ENCODE measurements around the gene CLSTN2. TPM values are rescaled to one million over a fixed set of nuclear protein-coding genes. Genes with fewer than 3 reads are reported as not detected.

Gene CLSTN2
- total RNA-seq, 1 donor from 2014 or later = 0.74 TPM

DNA sequence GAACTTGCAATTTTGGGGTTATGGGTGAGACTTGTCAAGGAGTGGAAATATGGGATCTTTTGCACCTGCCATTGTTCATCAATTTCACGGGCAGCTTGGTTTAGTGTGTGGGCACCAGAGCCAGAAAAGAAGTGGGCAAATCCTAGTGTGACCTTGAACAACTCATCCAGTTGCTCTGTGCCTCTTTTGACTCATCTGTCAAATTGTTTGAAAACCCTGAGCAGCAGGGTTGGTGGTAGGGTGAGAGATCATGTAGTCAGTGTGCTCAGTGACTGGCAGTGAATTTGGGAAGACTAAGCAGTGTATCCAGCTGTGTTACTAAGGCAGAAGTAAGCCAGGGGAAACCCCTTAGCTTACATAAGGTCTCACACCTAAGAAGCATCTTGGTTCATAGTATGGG, 449.9 kb downstream of the CLSTN2 start:
- TF ChIP-seq, protein P1, sequence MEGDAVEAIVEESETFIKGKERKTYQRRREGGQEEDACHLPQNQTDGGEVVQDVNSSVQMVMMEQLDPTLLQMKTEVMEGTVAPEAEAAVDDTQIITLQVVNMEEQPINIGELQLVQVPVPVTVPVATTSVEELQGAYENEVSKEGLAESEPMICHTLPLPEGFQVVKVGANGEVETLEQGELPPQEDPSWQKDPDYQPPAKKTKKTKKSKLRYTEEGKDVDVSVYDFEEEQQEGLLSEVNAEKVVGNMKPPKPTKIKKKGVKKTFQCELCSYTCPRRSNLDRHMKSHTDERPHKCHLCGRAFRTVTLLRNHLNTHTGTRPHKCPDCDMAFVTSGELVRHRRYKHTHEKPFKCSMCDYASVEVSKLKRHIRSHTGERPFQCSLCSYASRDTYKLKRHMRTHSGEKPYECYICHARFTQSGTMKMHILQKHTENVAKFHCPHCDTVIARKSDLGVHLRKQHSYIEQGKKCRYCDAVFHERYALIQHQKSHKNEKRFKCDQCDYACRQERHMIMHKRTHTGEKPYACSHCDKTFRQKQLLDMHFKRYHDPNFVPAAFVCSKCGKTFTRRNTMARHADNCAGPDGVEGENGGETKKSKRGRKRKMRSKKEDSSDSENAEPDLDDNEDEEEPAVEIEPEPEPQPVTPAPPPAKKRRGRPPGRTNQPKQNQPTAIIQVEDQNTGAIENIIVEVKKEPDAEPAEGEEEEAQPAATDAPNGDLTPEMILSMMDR (IDR thresholded peaks at IDR 0.05; ENCODE audit: unreplicated experiment) = no peak
- no peaks in the 10 kb centered on the region for H3K36me3 Mint-ChIP-seq (ENCODE audit: low read depth, unreplicated experiment)
- DNase-seq (ENCODE audit: low spot score) = no peak
- H3K4me3 Mint-ChIP-seq (ENCODE audit: unreplicated experiment) = no peak overlapping the region
- H3K27me3 Mint-ChIP-seq (ENCODE audit: unreplicated experiment) = no peaks in the 10 kb centered on the region
- H3K9me3 Mint-ChIP-seq (ENCODE audit: unreplicated experiment) = no peaks in the 10 kb centered on the region
- no peak overlapping the region for H3K27ac Mint-ChIP-seq (ENCODE audit: unreplicated experiment)
- H3K4me1 Mint-ChIP-seq (ENCODE audit: unreplicated experiment) = no peaks in the 10 kb centered on the region

DNA sequence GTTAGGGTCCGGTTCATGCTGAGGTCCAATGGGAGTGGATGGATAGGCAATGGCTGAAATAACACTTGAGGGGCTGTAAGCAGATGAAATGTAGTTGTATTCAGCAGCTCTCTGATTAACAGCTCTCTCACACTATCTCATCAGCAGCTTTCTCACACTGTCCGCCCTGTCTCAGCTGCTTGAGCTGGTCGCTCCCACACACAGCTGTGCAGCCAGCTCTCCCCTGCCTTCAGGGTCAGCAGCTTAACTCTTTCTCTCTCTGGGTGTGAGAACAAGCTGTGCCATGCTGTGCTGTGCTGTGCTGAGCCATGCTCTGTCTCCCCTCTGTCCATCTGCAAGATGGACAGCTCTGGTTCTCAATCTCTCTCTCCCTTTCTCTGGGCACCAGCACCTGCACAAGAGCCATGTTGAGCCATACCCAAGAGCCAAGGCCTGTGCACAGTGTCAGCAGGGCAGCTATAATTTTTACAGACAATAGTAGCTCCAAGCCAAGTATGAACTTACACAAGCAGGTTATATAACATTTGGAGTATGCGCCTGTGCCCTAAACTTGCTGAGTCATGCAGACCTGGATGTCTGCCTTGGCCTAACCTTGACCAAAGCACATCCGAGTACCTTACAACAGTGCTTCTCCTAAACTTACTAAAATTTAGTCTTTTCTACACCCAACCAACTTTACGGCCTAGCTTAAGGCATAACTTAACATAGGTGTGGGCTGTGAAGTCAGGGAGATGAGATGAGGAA, 451.5 kb downstream of the CLSTN2 start:
- Mint-ChIP-seq H3K4me1 (ENCODE audit: unreplicated experiment) (no peaks in the 10 kb centered on the region), H3K4me3 (ENCODE audit: unreplicated experiment) (no peak overlapping the region), H3K27ac (ENCODE audit: unreplicated experiment) (no peak overlapping the region), H3K9me3 (ENCODE audit: unreplicated experiment) (no peaks in the 10 kb centered on the region), H3K36me3 (ENCODE audit: low read depth, unreplicated experiment) (no peaks in the 10 kb centered on the region), H3K27me3 (ENCODE audit: unreplicated experiment) (no peaks in the 10 kb centered on the region)
- TF ChIP-seq, protein P1 (IDR thresholded peaks at IDR 0.05; ENCODE audit: unreplicated experiment) = no peak
- DNase-seq (ENCODE audit: low spot score) = no peak

DNA sequence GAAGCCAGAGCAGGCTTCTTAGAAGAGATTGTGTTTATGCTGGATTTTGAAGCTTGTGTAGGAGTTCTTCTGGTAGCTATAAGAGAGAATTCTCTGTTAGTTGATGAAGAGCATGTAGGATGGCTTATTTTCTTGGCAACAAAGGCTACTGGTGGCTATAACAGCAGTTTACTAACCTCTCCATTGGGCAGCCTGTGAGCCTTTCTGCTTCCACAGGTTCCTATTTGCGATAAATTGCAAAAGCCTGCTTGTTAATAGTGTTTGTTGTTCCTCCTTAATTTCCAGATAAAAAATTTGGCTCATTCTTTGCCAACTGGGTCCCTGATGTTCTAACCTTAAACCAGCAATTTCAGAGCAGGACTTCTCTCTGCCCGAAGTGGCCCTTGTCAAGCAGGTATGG, 452.3 kb downstream of the CLSTN2 start:
- no peaks in the 10 kb centered on the region for H3K9me3 Mint-ChIP-seq (ENCODE audit: unreplicated experiment)
- H3K27ac Mint-ChIP-seq (ENCODE audit: unreplicated experiment) = no peak overlapping the region
- H3K36me3 Mint-ChIP-seq (ENCODE audit: low read depth, unreplicated experiment) = no peaks in the 10 kb centered on the region
- H3K27me3 Mint-ChIP-seq (ENCODE audit: unreplicated experiment) = no peaks in the 10 kb centered on the region
- H3K4me1 Mint-ChIP-seq (ENCODE audit: unreplicated experiment) = no peaks in the 10 kb centered on the region
- TF ChIP-seq, protein P1 (IDR thresholded peaks at IDR 0.05; ENCODE audit: unreplicated experiment) = no peak
- DNase-seq (ENCODE audit: low spot score) = no peak
- no peak overlapping the region for H3K4me3 Mint-ChIP-seq (ENCODE audit: unreplicated experiment)

DNA sequence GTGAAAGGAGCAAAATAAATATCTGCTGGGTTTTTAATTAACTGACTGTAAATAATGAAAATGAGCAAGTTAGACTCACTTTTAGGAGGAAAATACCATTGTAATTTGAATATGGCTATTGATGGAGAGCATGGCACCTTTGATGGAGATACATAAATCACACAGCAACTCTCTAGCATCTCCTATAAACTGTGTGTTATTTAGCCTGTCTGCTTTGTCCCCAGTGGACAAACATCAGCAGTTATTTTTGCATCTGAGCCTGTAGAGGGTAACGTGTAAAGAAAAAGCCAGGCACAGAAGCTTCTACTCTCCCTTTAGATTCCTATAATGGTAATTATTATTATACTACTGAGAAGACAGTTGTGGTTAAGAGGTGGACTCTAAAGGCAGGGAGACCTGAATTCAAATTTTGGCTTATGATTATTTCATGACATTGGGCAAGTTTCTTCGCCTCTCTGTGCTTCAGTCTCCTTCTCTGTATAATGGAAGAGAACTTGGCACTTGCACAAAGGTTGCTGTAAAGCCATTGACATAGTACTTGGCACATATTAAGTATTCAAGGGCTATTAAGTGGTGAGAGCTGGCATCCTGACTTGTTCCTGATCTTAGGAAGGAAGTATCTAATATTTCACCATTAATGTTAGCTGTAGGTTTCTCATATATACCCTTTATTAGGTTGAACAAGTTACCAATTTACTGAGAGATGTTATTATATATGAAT, 453.4 kb downstream of the CLSTN2 start:
- no peak overlapping the region for H3K4me3 Mint-ChIP-seq (ENCODE audit: unreplicated experiment)
- no peaks in the 10 kb centered on the region for H3K36me3 Mint-ChIP-seq (ENCODE audit: low read depth, unreplicated experiment)
- TF ChIP-seq, protein P1 (IDR thresholded peaks at IDR 0.05; ENCODE audit: unreplicated experiment) = no peak
- H3K27me3 Mint-ChIP-seq (ENCODE audit: unreplicated experiment) = no peaks in the 10 kb centered on the region
- H3K27ac Mint-ChIP-seq (ENCODE audit: unreplicated experiment) = no peak overlapping the region
- no peaks in the 10 kb centered on the region for H3K4me1 Mint-ChIP-seq (ENCODE audit: unreplicated experiment)
- H3K9me3 Mint-ChIP-seq (ENCODE audit: unreplicated experiment) = no peaks in the 10 kb centered on the region
- DNase-seq (ENCODE audit: low spot score) = no peak

DNA sequence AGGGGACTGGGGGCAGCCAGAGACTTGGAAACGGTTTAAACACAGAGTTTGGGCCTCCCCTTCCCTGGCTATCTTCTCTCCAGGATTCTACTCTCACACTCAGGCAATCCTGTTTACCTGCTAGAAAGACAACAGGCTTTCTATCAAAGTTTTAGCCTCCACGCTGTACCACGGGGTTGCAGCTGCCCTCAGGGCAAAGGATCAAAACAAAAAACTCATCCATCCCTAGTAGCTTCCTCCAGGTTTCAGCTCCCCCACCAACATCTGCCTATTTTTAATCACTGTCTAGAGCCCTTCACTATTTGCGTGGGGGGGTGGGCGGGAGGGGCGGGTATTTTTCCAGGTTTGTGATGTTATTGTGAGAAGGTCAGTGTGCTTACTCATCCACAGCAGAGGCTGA, 456.1 kb downstream of the CLSTN2 start:
- TF ChIP-seq, protein P1 (IDR thresholded peaks at IDR 0.05; ENCODE audit: unreplicated experiment) = no peak
- no peaks in the 10 kb centered on the region for H3K27me3 Mint-ChIP-seq (ENCODE audit: unreplicated experiment)
- H3K9me3 Mint-ChIP-seq (ENCODE audit: unreplicated experiment) = no peaks in the 10 kb centered on the region
- H3K27ac Mint-ChIP-seq (ENCODE audit: unreplicated experiment) = no peak overlapping the region
- DNase-seq (ENCODE audit: low spot score) = no peak
- no peaks in the 10 kb centered on the region for H3K36me3 Mint-ChIP-seq (ENCODE audit: low read depth, unreplicated experiment)
- H3K4me1 Mint-ChIP-seq (ENCODE audit: unreplicated experiment) = no peaks in the 10 kb centered on the region
- H3K4me3 Mint-ChIP-seq (ENCODE audit: unreplicated experiment) = no peak overlapping the region
